NOMO-1 (cell line): ENCODE data around the gene OR11L1.

ENCODE experiments used
- DNase-seq, 2 experiments: peaks; one replicate each; lab custom pipeline; 2025; ENCODE audit not compliant: unreplicated experiment in 2 of 2; lab: John Stamatoyannopoulos, UW

OR11L1 gene

DNA sequence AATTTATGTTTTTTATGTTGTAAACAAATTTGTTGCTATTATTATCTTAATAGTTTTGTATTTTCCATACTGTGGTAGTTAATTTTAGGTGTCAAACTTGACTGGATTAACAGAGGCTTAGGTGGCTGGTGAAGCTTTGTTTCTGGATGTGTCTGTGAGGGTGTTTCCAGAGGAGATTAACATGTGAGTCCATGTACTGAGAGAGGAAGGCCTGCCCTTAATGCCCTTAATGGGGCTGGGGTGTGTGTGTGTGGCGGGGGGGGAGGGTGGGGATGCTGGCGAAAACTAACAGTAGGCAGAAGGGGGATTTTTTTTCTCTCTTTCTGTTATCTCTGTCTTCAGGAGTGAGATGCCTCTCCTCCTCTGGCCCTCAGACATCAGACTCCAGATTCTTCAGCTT is 19.6 kb downstream of the OR11L1 start:
- DNase-seq = no peak

DNA sequence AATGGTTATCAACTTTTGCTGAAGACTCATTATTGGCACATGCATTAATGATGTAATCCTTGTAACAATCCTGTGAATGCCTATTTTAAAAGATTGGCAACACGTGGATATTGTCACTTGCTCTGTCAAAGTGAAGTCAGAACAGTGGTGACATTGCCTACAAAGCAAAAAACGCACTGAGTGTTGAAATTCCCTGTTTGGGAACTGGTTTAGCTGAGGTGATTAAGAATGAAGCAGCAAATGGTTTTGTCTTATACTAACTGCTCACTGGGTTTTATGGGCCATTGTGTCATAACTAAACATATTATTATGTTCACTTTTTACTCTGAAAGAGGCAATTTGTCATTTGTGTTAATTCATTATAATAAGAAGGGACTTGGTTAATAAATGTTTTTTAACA is 29.1 kb downstream of the OR11L1 start:
- DNase-seq = no peak

- DNase-seq = no peak
Observed at GRCh38 chr1:247797518-247797917, 44.2 kb downstream of the OR11L1 start.
